M059J (cell line): Measurements from ENCODE around the gene SEL1L3. TPM values are rescaled to one million over a fixed set of nuclear protein-coding genes. Genes with fewer than 3 reads are reported as not detected.
A peak's percentile ranks its signal among the peaks of the same experiment; 100 is the strongest.

ENCODE experiments used
- DNase-seq: peaks from one replicate; pipeline ENCODE4 v3.0.0-alpha.2; 2012; ENCODE audit warnings: low read depth
- total RNA-seq: library from RNA; depleted of rRNA; stranded (reverse); fragments of >200 nt; shearing (Covaris generic); gene quantifications from 2 replicates; pipeline ENCODE4 v1.2.3, GENCODE V29; 2014

The SEL1L3 gene
- total RNA-seq, 1 experiment from 2014 or later, result 9.1 TPM

DNA sequence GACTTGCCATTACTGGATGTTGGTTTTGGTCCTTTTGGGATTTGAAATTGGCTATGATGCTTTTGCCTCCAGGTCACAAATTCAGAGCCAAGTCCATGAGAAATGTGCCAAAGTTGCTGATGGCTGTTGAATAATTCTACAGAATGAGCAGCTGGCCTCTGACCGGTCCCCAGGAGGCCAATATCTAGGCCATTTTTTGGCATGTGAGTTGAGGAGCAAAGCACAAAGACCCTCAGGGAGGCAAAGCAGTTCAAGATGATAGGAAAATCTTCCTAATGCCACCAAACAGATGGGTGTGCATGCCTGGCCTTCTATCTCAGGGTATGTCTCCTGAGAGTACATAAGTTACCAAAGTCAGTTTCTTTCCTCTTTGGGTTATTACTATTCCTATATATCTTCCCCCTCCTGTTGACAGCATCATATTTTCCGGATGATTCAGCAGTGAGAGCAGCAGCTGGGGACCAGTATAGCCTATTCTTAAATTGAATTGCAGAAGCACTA lies 44.4 kb downstream of the SEL1L3 start:
- no peak for DNase-seq

DNA sequence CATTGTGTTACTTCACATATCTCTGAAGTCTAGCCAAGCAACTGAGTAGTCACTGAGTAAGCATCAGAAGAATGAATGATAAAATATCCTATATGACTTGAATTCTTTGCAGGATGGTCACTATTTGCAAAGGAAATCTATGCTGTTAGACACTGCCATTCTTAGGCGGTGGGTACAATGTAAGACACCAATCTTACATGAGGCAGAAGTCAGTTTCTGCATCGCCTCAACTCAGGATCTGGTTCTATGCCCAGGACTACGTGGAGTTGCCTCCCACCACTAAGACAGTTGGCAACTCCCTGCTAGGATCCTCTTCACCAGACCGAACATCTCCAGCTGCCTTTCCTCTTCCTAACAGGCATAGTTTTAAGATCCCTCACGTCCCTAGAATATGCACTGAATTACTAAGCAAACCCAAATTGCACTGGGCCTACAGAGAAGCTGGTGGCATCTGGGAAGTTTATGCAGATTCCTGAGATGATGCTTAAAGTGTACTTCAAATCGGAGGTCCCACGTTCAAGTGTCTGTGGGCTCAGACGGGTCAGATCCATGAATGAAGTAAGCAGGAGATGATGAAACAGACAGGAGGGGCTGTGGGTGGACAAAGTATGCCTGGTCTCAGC lies 45.6 kb downstream of the SEL1L3 start:
- no peak for DNase-seq

GRCh38 chr4:25816591-25817058 lies 46.2 kb downstream of the SEL1L3 start:
- DNase-seq, result no peak

GRCh38 chr4:25815586-25815985 lies 47.2 kb downstream of the SEL1L3 start:
- DNase-seq, result no peak

DNA sequence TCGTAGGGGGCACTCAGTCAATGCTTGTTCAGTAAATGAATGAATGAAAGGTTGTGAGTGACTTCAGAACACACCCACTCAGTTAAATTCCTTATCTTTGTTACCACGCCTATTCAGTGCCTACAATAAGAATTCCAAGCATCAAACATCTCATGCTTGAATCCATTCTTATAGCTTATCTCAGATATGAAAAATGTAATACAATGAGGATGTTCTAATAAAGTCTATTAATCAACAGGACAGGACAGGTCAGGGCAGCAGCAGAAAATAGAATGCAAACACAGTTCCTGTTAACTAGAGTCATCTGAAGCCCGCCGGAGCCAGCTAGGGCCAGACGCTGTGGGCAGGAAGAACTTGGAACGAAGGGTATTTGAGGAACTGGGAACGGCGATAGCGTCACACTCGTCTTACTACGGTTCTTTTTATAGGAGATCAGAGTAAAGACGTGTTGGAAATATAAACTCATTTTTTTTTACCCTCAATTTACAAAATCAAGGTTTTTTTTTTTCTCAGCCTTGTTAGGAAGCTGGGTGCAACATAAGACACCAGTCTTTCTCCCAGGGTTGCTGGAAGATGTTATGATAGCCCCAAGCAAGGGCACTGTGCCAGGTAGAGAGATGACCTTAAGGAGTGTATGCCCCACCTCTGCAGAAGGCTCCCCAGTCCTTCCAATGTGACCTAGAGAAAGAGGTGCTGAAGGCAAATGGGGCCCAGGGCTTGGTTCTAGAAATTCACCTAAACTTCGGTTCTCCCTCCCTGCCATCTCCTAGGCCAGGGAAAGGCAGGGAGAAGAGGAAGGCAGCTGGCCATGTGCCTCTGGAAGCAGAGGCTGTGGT lies 48.3 kb downstream of the SEL1L3 start:
- DNase-seq, result no peak

- DNase-seq, result peak; percentile 71
Observed at GRCh38 chr4:25813448-25814106, 49.2 kb downstream of the SEL1L3 start.

GRCh38 chr4:25811841-25812240 lies 50.9 kb downstream of the SEL1L3 start:
- no peak for DNase-seq

GRCh38 chr4:25811374-25811690 lies 51.5 kb downstream of the SEL1L3 start:
- peak; percentile 17 for DNase-seq

- DNase-seq, result no peak
Observed at GRCh38 chr4:25810461-25811373, 52.1 kb downstream of the SEL1L3 start.

- no peak for DNase-seq
Observed at GRCh38 chr4:25809996-25810395, 52.8 kb downstream of the SEL1L3 start.

GRCh38 chr4:25807102-25807728 lies 55.6 kb downstream of the SEL1L3 start:
- no peak for DNase-seq

- DNase-seq, result no peak
Observed at GRCh38 chr4:25805255-25805860, 57.4 kb downstream of the SEL1L3 start.

- DNase-seq, result no peak
Observed at GRCh38 chr4:25803720-25804225, 59.0 kb downstream of the SEL1L3 start.

DNA sequence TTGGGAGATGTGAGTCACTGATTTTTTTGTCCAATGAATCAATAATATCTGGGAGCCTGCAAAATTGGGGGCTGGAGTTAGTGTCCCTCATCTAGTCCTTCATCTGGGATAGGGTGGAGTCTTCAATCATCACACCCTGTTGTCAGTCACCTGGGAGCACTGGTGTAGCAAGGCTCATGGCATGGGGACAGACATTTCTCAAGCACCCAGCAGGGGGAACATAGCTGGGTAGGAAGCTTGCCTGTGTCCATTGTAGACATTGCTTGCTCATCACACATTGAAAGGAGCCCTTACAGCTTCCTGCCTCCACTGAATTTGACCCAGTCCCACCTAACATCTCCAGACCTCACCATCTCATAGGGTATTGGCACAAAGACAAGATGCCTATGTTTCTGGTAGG lies 61.2 kb downstream of the SEL1L3 start:
- DNase-seq, result no peak

DNA sequence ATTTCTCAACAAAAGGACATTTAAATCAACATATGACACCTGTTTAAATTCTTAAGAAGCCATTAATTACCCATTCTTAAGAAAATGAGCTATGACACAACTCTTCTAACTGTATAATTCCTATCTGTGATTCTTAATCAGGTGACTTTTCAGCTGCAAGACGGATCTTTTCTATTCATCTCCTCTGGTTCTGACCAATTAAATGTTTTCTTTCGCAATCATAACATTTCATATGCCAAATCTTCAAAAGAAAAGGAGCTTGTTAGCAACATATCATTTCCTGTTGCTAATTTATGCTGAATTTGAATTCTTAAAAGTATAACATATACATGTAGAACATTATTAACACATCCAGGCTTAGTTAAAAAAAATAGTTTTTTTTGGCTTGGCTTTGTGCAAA lies 62.5 kb downstream of the SEL1L3 start:
- DNase-seq, result no peak

DNA sequence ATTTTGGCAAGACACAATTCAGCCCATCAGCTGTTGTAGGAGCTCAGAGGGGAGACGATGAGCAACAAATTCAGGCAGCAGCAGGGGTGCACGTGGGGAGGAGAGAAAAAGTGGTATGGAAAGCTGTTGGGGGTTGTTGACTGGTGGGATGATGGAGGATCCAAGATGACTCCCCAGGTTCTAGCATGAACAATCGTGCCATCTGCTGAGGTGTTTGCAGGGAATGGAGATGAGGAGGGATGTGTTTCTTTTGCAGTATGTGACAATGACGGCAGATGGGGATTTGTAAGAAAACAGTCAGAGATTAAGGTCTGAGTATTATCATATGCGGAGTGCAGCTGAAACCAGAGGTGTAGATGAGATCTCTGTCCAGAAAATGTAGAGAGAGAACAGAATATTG lies 63.3 kb downstream of the SEL1L3 start:
- DNase-seq, result no peak

DNA sequence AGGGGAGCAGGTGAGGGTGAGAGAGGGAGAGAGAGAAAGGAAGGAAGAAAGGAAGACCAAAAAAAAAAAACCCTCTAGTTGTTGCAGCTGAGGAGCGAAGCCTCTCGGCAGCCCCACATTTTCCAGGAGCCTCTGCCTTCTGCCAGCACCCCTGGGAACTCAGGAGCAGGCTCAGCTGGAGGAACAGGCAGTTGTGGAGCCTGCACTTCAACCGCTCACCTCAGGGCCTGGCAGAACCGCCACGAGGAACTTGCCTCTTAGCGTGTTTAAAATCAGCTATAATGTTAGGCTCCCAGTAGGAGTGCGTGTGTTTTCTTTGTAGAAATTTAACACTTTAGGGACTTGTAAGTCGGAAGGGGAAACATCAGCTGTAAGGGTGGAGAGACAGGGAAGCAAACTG lies 65.7 kb downstream of the SEL1L3 start:
- DNase-seq, result no peak

- DNase-seq, result peak; percentile 73
Observed at GRCh38 chr4:25795566-25796454, 67.0 kb downstream of the SEL1L3 start.

DNA sequence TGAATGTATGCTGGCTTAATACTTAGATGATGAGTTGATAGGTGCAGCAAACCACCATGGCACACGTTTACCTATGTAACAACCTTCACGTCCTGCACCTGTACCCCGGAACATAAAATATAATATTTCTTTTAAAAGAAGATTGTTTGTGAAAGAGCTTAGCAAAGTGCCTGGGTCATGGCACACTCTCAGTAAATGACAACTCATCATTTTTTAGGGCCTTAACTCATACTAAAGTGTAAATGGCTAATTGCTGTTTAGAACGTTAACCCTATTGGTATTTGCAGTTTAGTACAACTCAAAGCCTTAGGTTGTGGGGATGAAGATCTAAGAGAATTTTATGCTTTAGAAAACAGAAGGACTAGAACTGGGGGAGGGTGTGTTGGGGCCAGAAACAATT lies 67.7 kb downstream of the SEL1L3 start:
- DNase-seq, result no peak
